ENCODE data around the gene JAK3. TPM values are rescaled to one million over a fixed set of nuclear protein-coding genes. Genes with fewer than 3 reads are reported as not detected.

JAK3 gene
- total RNA-seq, 1 donor from 2014 or later = 0.26 TPM

DNA sequence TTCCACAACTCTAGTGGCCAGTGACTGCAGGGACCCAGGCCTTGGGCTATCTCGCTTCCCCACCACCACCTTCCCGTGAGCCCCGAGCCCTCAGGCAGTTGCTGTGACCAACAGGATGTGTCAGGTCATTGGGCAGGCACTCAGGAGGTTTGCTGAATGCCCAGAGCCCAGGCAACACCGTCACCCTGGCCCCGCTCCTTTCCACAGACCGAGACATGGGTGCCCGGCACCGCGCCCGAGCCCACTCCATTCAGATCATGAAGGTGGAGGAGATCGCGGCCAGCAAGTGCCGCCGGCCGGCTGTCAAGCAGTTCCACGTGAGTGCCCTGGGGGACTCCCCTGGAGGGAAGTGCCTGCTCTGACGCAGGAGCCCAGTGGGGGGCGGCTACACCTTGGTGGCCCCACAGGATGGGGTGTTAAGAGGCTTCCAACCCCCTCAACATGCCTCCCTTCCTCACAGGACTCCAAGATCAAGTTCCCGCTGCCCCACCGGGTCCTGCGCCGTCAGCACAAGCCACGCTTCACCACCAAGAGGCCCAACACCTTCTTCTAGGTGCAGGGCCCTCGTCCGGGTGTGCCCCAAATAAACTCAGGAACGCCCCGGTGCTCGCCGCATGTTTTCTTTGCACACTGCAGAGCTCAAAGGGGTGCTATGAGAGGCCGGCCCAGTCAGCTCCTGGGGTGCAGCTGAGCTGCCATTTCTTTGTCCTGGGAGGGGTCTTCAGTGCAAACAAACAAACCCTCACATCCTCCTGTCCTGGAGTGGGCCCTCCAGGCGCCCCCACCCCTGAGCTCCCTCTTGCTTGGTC is 15.1 kb upstream of the JAK3 start:
- H3K4me3 ChIP-seq (ENCODE audit: low read depth, low read length) = no peak overlapping the region
- TF ChIP-seq, protein P1, sequence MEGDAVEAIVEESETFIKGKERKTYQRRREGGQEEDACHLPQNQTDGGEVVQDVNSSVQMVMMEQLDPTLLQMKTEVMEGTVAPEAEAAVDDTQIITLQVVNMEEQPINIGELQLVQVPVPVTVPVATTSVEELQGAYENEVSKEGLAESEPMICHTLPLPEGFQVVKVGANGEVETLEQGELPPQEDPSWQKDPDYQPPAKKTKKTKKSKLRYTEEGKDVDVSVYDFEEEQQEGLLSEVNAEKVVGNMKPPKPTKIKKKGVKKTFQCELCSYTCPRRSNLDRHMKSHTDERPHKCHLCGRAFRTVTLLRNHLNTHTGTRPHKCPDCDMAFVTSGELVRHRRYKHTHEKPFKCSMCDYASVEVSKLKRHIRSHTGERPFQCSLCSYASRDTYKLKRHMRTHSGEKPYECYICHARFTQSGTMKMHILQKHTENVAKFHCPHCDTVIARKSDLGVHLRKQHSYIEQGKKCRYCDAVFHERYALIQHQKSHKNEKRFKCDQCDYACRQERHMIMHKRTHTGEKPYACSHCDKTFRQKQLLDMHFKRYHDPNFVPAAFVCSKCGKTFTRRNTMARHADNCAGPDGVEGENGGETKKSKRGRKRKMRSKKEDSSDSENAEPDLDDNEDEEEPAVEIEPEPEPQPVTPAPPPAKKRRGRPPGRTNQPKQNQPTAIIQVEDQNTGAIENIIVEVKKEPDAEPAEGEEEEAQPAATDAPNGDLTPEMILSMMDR (IDR thresholded peaks at IDR 0.05; ENCODE audit: insufficient read depth, low read length, severe bottlenecking) = no peak
- DNase-seq (ENCODE audit: low read depth) (no peak), FAIRE-seq (no peak)
- H3K36me3 ChIP-seq (ENCODE audit: control insufficient read depth, insufficient read depth, low read length) = peaks cover 26% of the 10 kb centered on the region
- H3K27me3 ChIP-seq (ENCODE audit: control insufficient read depth, insufficient read depth, low read length) = no peaks in the 10 kb centered on the region

DNA sequence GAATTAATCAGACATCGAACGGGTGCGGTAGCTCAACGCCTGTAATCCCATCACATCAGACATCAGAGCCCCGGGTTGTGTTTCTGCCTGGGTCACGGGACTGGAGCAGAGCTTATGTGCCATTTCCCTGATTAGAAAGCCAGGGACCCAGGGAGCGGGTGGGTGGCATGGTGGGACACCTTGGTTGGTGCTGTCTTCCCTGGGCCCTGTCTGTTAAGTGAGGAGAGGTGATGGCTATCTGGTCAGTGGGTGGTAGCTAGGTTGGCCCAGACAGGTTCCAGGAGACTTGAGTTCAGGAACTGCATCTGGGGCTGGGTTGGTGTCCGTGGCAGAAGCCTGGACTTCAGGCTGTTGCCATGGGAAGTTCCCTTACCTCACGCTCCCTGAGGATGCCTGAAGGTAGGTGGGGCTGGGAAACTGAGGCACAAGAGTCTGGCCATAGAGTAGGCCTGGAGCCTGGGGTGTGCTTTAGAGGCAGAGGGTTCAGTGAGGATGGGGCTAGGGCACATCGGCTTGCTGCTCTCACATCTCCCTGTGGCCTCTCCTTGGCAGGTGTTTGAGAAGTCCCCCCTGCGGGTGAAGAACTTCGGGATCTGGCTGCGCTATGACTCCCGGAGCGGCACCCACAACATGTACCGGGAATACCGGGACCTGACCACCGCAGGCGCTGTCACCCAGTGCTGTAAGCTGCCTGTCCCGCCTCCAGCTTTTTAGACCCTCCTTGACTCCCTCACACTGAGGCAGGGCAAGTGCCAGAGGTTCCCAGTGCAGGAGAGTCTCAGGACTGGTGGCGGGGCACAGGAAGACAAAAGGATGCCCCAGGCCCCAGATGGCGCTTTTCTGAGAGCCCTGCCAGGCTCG is 14.0 kb upstream of the JAK3 start:
- Histone ChIP-seq H3K27me3 (ENCODE audit: control insufficient read depth, insufficient read depth, low read length) (no peaks in the 10 kb centered on the region), H3K4me3 (ENCODE audit: low read depth, low read length) (no peak overlapping the region), H3K36me3 (ENCODE audit: control insufficient read depth, insufficient read depth, low read length) (peaks cover 26% of the 10 kb centered on the region)
- no peak for DNase-seq (ENCODE audit: low read depth)
- no peak for FAIRE-seq
- TF ChIP-seq, protein P1 (IDR thresholded peaks at IDR 0.05; ENCODE audit: insufficient read depth, low read length, severe bottlenecking) = no peak

DNA sequence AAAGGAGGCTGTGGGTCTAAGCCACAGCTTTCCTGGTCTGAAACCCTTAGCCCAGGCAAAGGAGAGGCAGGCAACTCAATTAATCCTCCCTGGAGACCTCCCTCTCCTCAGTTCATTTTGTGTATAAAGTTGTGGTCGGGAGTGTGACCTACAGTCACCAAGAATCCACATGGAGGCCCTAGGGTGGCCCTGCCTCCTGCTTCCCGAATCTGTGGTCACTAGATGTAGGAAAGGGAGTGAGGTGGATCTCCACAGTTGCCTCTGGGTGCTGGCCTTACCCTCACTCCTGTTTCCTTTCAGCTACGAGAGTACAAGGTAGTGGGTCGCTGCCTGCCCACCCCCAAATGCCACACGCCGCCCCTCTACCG is 13.2 kb upstream of the JAK3 start:
- DNase-seq (ENCODE audit: low read depth) (no peak), FAIRE-seq (no peak)
- Histone ChIP-seq H3K27me3 (ENCODE audit: control insufficient read depth, insufficient read depth, low read length) (no peaks in the 10 kb centered on the region), H3K4me3 (ENCODE audit: low read depth, low read length) (peak overlapping the region; percentile 100), H3K36me3 (ENCODE audit: control insufficient read depth, insufficient read depth, low read length) (peaks cover 26% of the 10 kb centered on the region)
- TF ChIP-seq, protein P1 (IDR thresholded peaks at IDR 0.05; ENCODE audit: insufficient read depth, low read length, severe bottlenecking) = no peak

DNA sequence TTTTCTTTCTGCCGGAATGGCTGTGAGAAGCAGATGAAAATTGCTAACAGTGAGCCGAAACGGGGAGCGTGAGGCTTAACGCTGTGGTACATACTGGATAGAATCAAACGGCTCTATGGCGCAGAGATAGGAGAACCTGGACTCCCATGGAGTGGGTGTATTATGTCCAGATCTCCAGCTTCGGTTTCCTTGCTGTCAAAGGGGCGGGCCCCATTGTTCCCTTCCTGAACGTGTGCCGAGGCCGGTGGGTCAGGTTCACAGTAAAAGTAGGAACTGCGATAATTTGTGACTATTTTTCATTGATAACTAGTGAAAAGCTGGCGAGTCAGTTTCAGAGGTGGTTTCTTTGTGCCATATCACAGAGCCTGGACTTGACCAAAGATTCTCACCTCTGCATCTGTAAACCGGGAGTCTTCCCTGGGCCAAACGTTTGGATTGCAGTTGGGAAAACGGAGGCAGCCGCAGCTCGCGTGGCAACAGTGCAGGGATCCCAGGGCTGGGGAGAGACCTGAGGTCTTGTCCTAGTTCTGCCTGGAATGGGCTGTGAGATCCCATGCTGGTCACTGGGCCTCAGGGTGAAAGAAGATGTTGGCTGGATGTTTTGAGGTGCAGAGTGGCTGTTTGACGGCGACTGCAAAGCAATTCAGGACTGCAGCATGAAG is 12.7 kb upstream of the JAK3 start:
- DNase-seq (ENCODE audit: low read depth) = no peak
- FAIRE-seq = no peak

DNA sequence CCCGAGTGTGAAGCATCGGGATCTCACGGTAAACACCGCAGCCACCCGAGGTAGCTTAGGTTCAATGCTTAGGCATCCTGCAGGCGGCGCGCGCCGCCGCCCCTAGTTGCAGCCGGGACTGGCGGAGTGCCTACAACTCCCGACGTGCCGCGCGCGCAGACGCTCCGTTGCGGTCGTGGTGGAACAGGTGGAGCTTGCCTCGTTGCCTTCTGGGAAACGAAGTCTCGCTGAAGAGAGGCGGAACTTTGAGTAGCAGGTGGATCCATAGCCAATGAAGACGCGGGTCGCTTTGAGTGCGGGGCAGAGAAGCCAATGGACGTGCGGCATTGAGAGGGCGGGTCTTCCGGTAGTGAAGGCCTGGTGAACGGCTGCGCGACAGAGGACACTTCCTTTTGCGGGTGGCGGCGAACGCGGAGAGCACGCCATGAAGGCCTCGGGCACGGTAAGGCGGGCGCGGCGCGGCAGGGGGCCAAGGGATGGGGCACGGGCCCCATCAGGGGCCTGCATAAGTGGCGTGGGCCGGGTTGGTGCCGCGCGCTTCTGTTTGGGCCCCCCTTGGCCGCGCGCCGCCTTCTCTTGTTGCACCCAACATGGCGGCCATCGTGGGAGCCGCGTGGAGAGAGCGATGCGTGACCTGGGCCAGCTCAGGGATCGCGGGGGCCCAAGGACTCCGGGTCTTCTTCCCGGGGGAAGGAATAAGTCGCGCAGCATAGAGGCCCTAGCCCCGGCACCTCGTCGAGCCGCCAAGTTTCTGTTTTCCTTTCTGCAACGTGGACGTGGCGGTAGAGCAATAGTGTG is 11.9 kb upstream of the JAK3 start, which contains the start of gene RPL18A:
Gene RPL18A, plus strand, starts transcription at position 378 of the 798 bp plus-strand sequence. Its CDS starts 47 bp downstream, at position 425.
- TF ChIP-seq, protein P1 (IDR thresholded peaks at IDR 0.05; ENCODE audit: insufficient read depth, low read length, severe bottlenecking) = peak; percentile 93
- FAIRE-seq (no peak), DNase-seq (ENCODE audit: low read depth) (peak; percentile 99)
- peak within 1 kb of the TSS; percentile 100 for H3K4me3 ChIP-seq (ENCODE audit: low read depth, low read length)
- H3K27me3 ChIP-seq (ENCODE audit: control insufficient read depth, insufficient read depth, low read length) = no peaks in the 10 kb centered on the region
- peaks cover 26% of the 10 kb centered on the region for H3K36me3 ChIP-seq (ENCODE audit: control insufficient read depth, insufficient read depth, low read length)

More for the DNA sequence above, 12.7 kb upstream of the JAK3 start:
- Histone ChIP-seq H3K36me3 (ENCODE audit: control insufficient read depth, insufficient read depth, low read length) (peaks cover 26% of the 10 kb centered on the region), H3K4me3 (ENCODE audit: low read depth, low read length) (peak overlapping the region; percentile 100), H3K27me3 (ENCODE audit: control insufficient read depth, insufficient read depth, low read length) (no peaks in the 10 kb centered on the region)
- TF ChIP-seq, protein P1 (IDR thresholded peaks at IDR 0.05; ENCODE audit: insufficient read depth, low read length, severe bottlenecking) = no peak

All from bronchial epithelial cell (primary cell).